ENCODE measurements around the gene ESR1.
A peak's percentile ranks its signal among the peaks of the same experiment; 100 is the strongest.
"Not testable (repeated sequence)": the region's sequence is repeated elsewhere in the genome, so short reads cannot be mapped to it uniquely, and the experiment has no call there.

ESR1 gene

GRCh38 chr6:152099446-152100182 lies 292.1 kb downstream of the ESR1 start:
- FAIRE-seq: no peak

GRCh38 chr6:152100183-152100618 lies 292.7 kb downstream of the ESR1 start:
- no peak for FAIRE-seq

- FAIRE-seq: no peak
These were observed 300.5 kb downstream of the ESR1 start for GRCh38 chr6:152107973-152108372.

GRCh38 chr6:152110886-152111820 lies 303.7 kb downstream of the ESR1 start:
- no peak for FAIRE-seq

GRCh38 chr6:152112491-152113261 lies 305.2 kb downstream of the ESR1 start:
- no peak for FAIRE-seq

- FAIRE-seq: no peak
These were observed 310.0 kb downstream of the ESR1 start for GRCh38 chr6:152117156-152118133.

- FAIRE-seq: no peak
These were observed 310.7 kb downstream of the ESR1 start for GRCh38 chr6:152118224-152118623.

- FAIRE-seq: no peak
These were observed 311.2 kb downstream of the ESR1 start for GRCh38 chr6:152118678-152119077.

GRCh38 chr6:152119831-152120230 lies 312.3 kb downstream of the ESR1 start:
- no peak for FAIRE-seq

- FAIRE-seq: no peak
These were observed 314.4 kb downstream of the ESR1 start for GRCh38 chr6:152121910-152122309.

GRCh38 chr6:152122434-152122833 lies 315.0 kb downstream of the ESR1 start:
- FAIRE-seq: no peak

GRCh38 chr6:152123076-152123475 lies 315.6 kb downstream of the ESR1 start:
- FAIRE-seq: no peak

GRCh38 chr6:152124429-152125074 lies 317.1 kb downstream of the ESR1 start:
- FAIRE-seq: peak; percentile 83

GRCh38 chr6:152127432-152128165 lies 320.1 kb downstream of the ESR1 start:
- FAIRE-seq: no peak

GRCh38 chr6:152129691-152130151 lies 322.2 kb downstream of the ESR1 start:
- FAIRE-seq: no peak

GRCh38 chr6:152130441-152130840 lies 323.0 kb downstream of the ESR1 start:
- FAIRE-seq: no peak

- FAIRE-seq: no peak
These were observed 328.4 kb downstream of the ESR1 start for GRCh38 chr6:152135755-152136448.

- FAIRE-seq: no peak
These were observed 329.0 kb downstream of the ESR1 start for GRCh38 chr6:152136449-152136825.

GRCh38 chr6:152138344-152138743 lies 330.9 kb downstream of the ESR1 start:
- not testable (repeated sequence) for FAIRE-seq

GRCh38 chr6:152142105-152142504 lies 334.6 kb downstream of the ESR1 start:
- no peak for FAIRE-seq

All from TTC549 (cell line).